Suprapubic skin (tissue), 4 donors: Measurements from ENCODE around the gene FAF1.

Experiments used
- EP300 ChIP-seq: sonication (generic); formaldehyde crosslinking; IDR thresholded peaks from one replicate; pipeline ENCODE4 v1.6.1; 2017; ENCODE audit warnings: antibody characterized with exemption
- POLR2A ChIP-seq, 2 donors: fragments of 450-650 bp; IDR thresholded peaks; one replicate each; pipeline ENCODE4 v1.6.1; 2017; ENCODE audit warnings: antibody characterized with exemption in 2 of 2, mild to moderate bottlenecking in 2 of 2, moderate library complexity in 2 of 2
- POLR2AphosphoS5 ChIP-seq, 3 donors: sonication (generic); formaldehyde crosslinking; IDR thresholded peaks; one replicate each; pipeline ENCODE4 v1.6.1; 2017; ENCODE audit warnings: antibody characterized with exemption in 3 of 3
- TF ChIP-seq, protein P1 (sequence below), 2 donors: fragments of 200-600 bp in 1 of 2; fragments of 450-650 bp in 1 of 2; sonication (generic) in 1 of 2; IDR thresholded peaks; one replicate each; pipeline ENCODE4 v1.5.1; 2016 to 2019; ENCODE audit warnings: antibody characterized with exemption in 2 of 2, mild to moderate bottlenecking in 1 of 2, moderate library complexity in 1 of 2

DNA sequence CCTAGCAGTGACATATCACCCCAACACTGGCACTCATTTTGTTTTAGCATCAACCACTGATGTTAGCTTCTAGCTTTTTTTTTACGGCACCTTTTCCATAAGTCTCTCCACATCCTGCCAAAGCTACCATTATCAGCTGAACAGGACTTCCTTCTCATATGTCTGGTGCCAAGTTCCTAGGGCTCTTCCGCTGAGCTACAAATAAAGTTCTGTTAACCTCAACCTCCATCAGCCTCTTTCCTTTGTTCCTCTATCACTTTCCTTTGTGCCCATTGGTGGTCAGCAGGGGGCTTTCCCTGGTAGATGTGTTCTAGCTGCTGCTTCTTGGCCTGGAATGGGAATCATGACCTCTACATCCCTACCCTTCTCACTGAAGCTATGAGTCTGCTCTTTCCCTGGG, 163.8 kb downstream of the FAF1 start:
- TF ChIP-seq, protein P1, sequence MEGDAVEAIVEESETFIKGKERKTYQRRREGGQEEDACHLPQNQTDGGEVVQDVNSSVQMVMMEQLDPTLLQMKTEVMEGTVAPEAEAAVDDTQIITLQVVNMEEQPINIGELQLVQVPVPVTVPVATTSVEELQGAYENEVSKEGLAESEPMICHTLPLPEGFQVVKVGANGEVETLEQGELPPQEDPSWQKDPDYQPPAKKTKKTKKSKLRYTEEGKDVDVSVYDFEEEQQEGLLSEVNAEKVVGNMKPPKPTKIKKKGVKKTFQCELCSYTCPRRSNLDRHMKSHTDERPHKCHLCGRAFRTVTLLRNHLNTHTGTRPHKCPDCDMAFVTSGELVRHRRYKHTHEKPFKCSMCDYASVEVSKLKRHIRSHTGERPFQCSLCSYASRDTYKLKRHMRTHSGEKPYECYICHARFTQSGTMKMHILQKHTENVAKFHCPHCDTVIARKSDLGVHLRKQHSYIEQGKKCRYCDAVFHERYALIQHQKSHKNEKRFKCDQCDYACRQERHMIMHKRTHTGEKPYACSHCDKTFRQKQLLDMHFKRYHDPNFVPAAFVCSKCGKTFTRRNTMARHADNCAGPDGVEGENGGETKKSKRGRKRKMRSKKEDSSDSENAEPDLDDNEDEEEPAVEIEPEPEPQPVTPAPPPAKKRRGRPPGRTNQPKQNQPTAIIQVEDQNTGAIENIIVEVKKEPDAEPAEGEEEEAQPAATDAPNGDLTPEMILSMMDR (IDR thresholded peaks at IDR 0.05), result no peak
- TF ChIP-seq POLR2AphosphoS5 (IDR thresholded peaks at IDR 0.05), result no peak
- TF ChIP-seq POLR2A (IDR thresholded peaks at IDR 0.05), result no peak
- TF ChIP-seq EP300, result no peak
